Psoas muscle (tissue), 8 donors: ENCODE data around the gene CDHR4. TPM values are rescaled to one million over a fixed set of nuclear protein-coding genes. Genes with fewer than 3 reads are reported as not detected.
"Not testable (repeated sequence)": the region's sequence is repeated elsewhere in the genome, so short reads cannot be mapped to it uniquely, and the experiment has no call there.

Source experiments
- ATAC-seq, 4 donors: fragments of 200-7000 bp; cut with Tn5 transposase; one replicate each; pipeline ENCODE4 v1.9.1; 2020; ENCODE audit warnings: moderate library complexity in 3 of 4, mild to moderate bottlenecking in 2 of 4
- DNase-seq, 2 donors: peaks; one replicate each; pipeline ENCODE4 v3.0.0-alpha.2; 2020
- H3K27ac ChIP-seq: fragments of 200-600 bp; one replicate; pipeline ENCODE4 v1.8.0; 2022
- H3K27me3 ChIP-seq, 3 donors: fragments of 200-600 bp in 1 of 3; one replicate each; pipeline versions ENCODE4 v1.6.1 to v1.8.0; 2013 to 2022; ENCODE audit warnings: low read length in 2 of 3, mild to moderate bottlenecking in 2 of 3, moderate library complexity in 1 of 3; ENCODE audit not compliant: insufficient read depth in 3 of 3
- H3K36me3 ChIP-seq, 2 donors: fragments of 200-600 bp in 1 of 2; one replicate each; pipeline versions ENCODE4 v1.6.1 to v1.8.0; 2013 to 2022; ENCODE audit warnings: low read depth in 1 of 2, mild to moderate bottlenecking in 1 of 2, moderate library complexity in 1 of 2; ENCODE audit not compliant: insufficient read depth in 1 of 2
- H3K4me1 ChIP-seq: fragments of 200-600 bp; one replicate; pipeline ENCODE4 v1.8.0; 2022
- H3K4me3 ChIP-seq: fragments of 200-600 bp; one replicate; pipeline ENCODE4 v1.8.0; 2022; ENCODE audit warnings: mild to moderate bottlenecking
- H3K9me3 ChIP-seq: fragments of 200-600 bp; one replicate; pipeline ENCODE4 v1.8.0; 2022
- CTCF ChIP-seq: fragments of 200-600 bp; IDR thresholded peaks from one replicate; pipeline ENCODE4 v1.8.0; 2022; ENCODE audit warnings: antibody characterized with exemption
- WGBS, 3 donors: extraction: QIAGEN DNeasy Blood & Tissue Kit; methylation state at CpG; one replicate each; pipeline versions ENCODE4 v1.1.6 to v1.1.7; 2013; 5-methylcytosine and 5-hydroxymethylcytosine counted together
- intact Hi-C, 2 donors: fragments of 100-400 bp; cut with DNase I; formaldehyde crosslinking; loops; one replicate each; pipeline versions ENCODE4 v1.11.0 to v1.14.2; 2022
- polyA plus RNA-seq, 3 donors: library from polyadenylated mRNA; stranded (reverse); fragments of 200-250 nt; gene quantifications; one replicate each; pipeline ENCODE4 v1.2.3, GENCODE V29; 2013
- total RNA-seq, 4 donors: library from RNA; stranded (reverse); fragmentation: NEBNext Ultra II Directional in 2 of 4; extraction: Animal tissue kit (Norgen Biotek cat#: 25700) in 2 of 4; gene quantifications; one replicate each; pipeline versions ENCODE4 v1.2.1 to v1.2.4, GENCODE V29; 2021 to 2023
- donor health status: healthy with polysubstance abuse.
- donor health status: DM: no; HTN: no; CAD: no; lungs with moderate emphysema.
- donor health status: Bipolar disorder and iron deficiency.
- donor health status: healthy.
- donor health status: DM: yes; HTN: yes; CAD: no.
- donor health status: DM: no; HTN: no; CAD: no.
- donor health status: DM: no; HTN: no; CAD: no.
- donor health status: DM: yes; HTN: yes; CAD: no.

CDHR4 gene
- total and polyA plus RNA-seq, 7 donors, result 0.03 to 0.28 TPM; not detected in 5

- ATAC-seq, result peak in 1 of 4 donors; percentile 57
- DNase-seq, result no peak
- 47 to 60% (median 52%) methylated on average over 1 of the region's 1 CpG for WGBS, 3 donors
- no peaks in the 10 kb centered on the region for H3K27me3 ChIP-seq
- intact Hi-C loops, result no loop called here
- H3K27ac ChIP-seq, result no peak overlapping the region
- H3K4me3 ChIP-seq, result no peak overlapping the region
- peaks cover 28% of the 10 kb centered on the region for H3K4me1 ChIP-seq
- H3K9me3 ChIP-seq, result no peaks in the 10 kb centered on the region
- H3K36me3 ChIP-seq, result peaks cover 0 to 4% of the 10 kb centered on the region in 2 donors
- no peak for TF ChIP-seq CTCF
These were observed 45.1 kb downstream of the CDHR4 start for GRCh38 chr3:49754536-49754935.

- ATAC-seq (no peak), DNase-seq (no peak)
- Histone ChIP-seq H3K36me3 (peaks cover 7 to 23% of the 10 kb centered on the region in 2 donors), H3K4me3 (no peak overlapping the region), H3K4me1 (peaks cover 14% of the 10 kb centered on the region), H3K27me3 (no peaks in the 10 kb centered on the region), H3K9me3 (no peaks in the 10 kb centered on the region), H3K27ac (no peak overlapping the region)
- TF ChIP-seq CTCF, result no peak
- 94 to 98% (median 97%) methylated on average over 4 of the region's 4 CpGs for WGBS, 3 donors
- intact Hi-C loops, result no loop called here
These were observed 48.2 kb downstream of the CDHR4 start for GRCh38 chr3:49751501-49751900.

GRCh38 chr3:49750056-49750455 lies 49.6 kb downstream of the CDHR4 start:
- no peak overlapping the region for H3K27ac ChIP-seq

GRCh38 chr3:49748874-49749273 lies 50.8 kb downstream of the CDHR4 start:
- DNase-seq, H3K9me3 ChIP-seq, H3K27me3 ChIP-seq, ATAC-seq, H3K27ac ChIP-seq, intact Hi-C loops, H3K4me1 ChIP-seq, H3K4me3 ChIP-seq: not testable (repeated sequence)
- H3K36me3 ChIP-seq, result peaks cover 11 to 38% of the 10 kb centered on the region in 2 donors
- WGBS, 3 donors, result 89 to 93% (median 91%) methylated on average over 5 of the region's 5 CpGs

More at GRCh38 chr3:49750056-49750455, 49.6 kb downstream of the CDHR4 start:
- ATAC-seq, result peak; percentile 57 to 68 (median 61)
- no peak for TF ChIP-seq CTCF
- WGBS, 3 donors, result 65 to 75% (median 74%) methylated on average over 4 of the region's 4 CpGs
- H3K9me3 ChIP-seq, result no peaks in the 10 kb centered on the region
- intact Hi-C loops, result no loop called here
- no peak for DNase-seq
- H3K36me3 ChIP-seq, result peaks cover 11 to 31% of the 10 kb centered on the region in 2 donors
- H3K27me3 ChIP-seq, result no peaks in the 10 kb centered on the region
- H3K4me1 ChIP-seq, result peaks cover 14% of the 10 kb centered on the region
- H3K4me3 ChIP-seq, result no peak overlapping the region

GRCh38 chr3:49747792-49748480 lies 51.7 kb downstream of the CDHR4 start:
- Histone ChIP-seq H3K4me3 (no peak overlapping the region), H3K4me1 (no peaks in the 10 kb centered on the region), H3K27me3 (no peaks in the 10 kb centered on the region), H3K36me3 (peaks cover 11 to 45% of the 10 kb centered on the region in 2 donors), H3K9me3 (no peaks in the 10 kb centered on the region), H3K27ac (no peak overlapping the region)
- intact Hi-C loops, result no loop called here
- no peak for TF ChIP-seq CTCF
- DNase-seq (no peak), ATAC-seq (no peak)
- WGBS, 3 donors, result 87 to 92% (median 88%) methylated on average over 13 of the region's 13 CpGs
